ENCODE measurements around the gene MUS81.

The MUS81 gene

DNA sequence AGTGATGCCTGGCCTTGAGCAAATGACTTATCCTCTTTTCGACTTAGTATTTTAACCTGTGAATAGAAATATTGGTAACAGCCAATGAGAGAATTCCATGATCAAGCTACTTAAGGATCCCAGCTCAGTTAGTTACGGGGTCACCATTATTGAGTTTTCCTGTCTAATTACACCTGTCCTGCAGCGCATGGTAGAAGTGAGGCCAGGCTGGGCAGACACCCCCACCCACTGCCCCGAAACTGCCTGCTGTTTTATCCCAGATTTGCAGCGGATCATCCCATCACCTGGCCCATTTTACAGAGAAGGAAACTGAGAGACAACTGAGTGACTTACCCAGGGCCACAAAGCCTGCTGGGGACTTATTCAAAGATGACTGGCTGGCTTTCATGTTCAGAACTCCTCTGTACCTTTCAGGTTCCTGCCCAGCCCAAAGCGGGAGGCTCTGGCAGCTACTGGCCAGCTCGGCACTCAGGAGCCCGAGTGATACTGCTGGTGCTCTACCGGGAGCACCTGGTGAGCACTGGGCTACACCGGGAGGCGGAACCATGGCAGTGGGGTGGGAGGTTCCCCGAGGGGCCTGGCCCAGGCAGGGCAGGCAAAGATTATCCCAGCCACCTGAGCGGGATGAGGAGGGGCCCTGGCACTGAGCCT is 1.4 kb downstream of the MUS81 start:
- no peak for DNase-seq (ENCODE audit: low read depth in 2 of 2)

DNA sequence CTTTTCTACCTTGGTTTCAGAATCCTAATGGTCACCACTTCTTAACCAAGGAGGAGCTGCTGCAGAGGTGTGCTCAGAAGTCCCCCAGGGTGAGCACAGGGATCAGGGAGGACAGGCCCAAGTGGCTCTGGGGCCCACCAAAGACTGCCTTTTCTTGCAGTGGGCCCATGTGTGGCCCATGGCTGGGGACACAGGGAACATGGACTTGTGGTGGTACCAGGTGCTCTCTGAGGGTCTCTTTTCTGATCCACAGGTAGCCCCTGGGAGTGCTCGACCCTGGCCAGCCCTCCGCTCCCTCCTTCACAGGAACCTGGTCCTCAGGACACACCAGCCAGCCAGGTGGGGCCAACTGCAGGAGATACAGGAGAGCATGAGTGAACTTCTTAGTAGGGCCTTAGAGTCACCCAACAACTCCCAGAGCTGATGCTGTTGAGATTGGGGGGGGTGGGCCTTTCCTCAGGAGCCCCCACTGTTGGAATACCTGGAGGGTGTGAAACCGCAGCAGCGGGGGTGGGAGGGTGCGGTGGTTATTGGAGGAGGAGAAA is 2.0 kb downstream of the MUS81 start:
- DNase-seq (ENCODE audit: low read depth in 2 of 2), result no peak

DNA sequence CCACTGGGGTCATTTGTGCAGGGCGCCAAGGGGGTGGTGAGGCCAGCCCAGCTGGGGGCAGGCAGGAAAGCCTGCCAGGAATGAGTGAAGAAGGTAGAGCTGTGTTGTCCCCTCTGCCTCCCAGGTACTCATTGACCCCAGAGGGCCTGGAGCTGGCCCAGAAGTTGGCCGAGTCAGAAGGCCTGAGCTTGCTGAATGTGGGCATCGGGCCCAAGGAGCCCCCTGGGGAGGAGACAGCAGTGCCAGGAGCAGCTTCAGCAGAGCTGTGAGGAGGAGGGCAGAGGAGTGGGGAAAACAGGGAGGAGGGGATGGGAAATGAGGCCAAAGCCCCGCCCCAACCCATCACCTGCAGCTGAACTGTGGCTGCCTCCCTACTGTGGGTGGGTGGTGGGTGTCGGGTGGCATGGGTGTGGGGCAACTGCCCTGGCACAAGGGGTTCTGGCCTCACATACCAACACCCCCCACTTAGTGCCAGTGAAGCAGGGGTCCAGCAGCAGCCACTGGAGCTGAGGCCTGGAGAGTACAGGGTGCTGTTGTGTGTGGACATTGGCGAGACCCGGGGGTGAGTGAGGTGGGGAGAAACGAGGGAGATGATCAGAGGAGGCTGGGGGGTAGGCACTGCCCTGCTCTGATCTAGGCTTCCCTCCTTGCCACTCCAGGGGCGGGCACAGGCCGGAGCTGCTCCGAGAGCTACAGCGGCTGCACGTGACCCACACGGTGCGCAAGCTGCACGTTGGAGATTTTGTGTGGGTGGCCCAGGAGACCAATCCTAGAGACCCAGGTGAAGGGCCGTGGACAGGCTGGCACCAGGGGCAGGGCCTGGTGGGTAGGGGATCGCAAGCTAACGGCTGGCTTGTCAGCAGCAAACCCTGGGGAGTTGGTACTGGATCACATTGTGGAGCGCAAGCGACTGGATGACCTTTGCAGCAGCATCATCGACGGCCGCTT is 3.0 kb downstream of the MUS81 start:
- no peak for DNase-seq (ENCODE audit: low read depth in 2 of 2)

DNA sequence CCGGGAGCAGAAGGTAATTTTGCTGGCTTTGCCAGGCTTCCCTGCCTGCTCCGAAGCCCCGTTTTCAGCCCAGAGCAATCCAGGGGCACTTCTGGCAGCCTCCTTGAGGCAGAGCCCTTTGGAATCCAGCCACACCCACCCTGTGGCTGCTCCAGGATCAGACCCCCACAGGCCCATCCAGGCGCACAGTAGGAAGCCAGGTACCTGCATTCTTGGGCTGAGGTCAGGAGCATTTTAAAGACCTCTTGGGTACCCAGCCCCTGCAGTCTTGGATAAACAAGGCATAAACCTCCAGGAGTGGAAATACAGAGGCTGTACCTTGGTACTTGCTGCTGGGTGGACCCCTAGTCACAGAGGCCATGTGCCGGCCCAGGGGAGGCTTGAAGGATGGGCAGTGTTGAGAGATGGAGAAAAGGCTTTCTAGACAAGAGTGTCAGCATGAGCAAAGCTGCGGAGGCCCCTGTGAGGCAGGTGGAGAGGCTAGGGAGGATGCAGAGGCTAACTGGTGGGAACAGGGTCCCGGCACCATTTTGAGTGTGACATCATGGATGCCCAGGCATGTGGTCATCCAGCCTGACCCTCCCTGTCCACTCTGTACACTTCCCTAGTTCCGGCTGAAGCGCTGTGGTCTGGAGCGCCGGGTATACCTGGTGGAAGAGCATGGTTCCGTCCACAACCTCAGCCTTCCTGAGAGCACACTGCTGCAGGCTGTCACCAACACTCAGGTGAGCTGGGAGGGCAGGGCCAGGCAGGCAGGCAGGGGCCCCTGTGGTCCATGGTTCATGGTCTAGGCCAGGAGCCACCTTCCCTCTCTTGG is 3.9 kb downstream of the MUS81 start:
- DNase-seq (ENCODE audit: low read depth in 2 of 2), result no peak

DNA sequence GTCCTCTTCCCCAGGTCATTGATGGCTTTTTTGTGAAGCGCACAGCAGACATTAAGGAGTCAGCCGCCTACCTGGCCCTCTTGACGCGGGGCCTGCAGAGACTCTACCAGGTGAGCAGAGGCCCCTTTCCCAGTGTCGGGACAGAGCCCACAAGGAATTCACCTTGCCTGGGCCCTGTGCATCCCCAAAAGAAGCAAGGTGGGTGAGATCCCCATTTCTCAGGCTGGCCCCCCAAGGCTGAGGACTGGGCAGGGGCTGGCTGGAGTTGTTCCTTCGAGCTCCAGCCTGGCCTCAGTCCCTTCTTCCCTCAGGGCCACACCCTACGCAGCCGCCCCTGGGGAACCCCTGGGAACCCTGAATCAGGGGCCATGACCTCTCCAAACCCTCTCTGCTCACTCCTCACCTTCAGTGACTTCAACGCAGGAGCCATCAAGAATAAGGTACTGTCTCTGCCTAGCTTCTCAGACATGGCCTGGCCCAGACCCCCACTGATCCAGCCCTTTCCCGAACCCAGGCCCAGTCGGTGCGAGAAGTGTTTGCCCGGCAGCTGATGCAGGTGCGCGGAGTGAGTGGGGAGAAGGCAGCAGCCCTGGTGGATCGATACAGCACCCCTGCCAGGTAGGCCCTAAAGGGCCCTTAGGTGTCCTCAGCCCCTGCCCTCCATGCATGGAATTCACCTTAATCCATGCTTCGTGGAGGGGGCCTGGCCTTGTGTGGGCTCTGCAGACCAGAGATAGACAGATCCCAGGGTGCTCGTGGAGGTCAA is 4.7 kb downstream of the MUS81 start:
- no peak for DNase-seq (ENCODE audit: low read depth in 2 of 2)

DNA sequence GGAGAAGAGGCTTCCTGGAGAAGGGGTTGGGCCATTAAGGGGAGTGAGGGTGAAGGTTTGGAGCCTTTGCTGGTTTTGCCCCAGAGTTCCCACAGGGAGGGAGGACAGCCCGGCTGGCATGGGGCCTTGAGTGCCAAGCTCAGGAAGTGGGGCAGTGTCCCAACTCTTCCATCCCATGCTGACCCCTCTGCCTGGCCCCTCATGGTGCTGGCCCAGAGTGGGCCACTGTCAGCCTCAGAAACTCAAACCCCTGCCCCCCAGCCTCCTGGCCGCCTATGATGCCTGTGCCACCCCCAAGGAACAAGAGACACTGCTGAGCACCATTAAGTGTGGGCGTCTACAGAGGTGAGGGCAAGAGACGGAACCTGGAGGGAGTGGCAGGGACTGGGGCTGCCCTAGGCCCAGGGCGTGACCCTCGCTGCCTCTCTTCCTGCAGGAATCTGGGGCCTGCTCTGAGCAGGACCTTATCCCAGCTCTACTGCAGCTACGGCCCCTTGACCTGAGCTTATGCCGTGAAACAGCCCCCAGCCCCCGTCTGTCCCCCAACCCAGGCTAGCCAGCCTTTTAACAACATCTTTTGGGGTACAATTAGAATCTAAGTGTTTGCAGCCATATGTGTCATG is 5.4 kb downstream of the MUS81 start:
- DNase-seq (ENCODE audit: low read depth in 2 of 2), result no peak

DNA sequence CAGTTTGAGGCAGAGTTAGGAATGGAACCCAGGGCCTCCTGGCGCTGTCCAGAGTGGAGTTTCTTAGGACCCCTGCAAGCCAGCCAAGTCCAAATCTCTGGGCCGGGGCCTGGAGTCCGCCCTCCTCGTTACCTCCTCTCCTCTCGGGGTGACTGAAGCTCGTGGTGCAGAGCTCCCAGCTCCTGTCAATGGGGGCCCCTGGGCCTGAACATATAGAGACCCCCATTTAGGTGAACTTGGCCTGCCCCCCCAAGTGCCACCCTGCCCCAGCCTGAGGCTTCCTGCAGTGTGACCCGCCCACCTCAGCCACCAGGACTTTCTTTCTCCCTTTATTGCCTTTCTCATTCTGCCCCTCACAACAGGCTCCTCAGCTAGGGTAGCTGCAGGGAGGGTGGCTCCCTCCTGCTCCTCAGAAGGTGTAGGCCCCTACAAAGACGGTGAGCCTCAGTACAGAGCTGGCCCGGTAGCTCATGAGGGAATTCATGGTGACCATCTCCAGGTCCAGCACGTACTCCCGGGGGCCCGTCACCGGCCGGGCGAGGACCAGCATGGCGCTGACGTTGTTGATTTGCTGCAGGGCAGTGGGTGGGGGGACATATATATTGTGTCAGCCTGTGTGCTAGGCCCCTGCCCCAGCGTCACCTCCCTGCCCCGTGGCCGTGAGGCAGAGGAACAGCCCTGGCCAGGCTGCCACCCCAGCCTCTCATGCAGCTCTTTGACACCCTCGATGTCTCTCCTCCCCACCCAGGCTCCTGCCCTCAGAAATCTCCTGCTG is 6.5 kb downstream of the MUS81 start:
- DNase-seq (ENCODE audit: low read depth in 2 of 2), result no peak

DNA sequence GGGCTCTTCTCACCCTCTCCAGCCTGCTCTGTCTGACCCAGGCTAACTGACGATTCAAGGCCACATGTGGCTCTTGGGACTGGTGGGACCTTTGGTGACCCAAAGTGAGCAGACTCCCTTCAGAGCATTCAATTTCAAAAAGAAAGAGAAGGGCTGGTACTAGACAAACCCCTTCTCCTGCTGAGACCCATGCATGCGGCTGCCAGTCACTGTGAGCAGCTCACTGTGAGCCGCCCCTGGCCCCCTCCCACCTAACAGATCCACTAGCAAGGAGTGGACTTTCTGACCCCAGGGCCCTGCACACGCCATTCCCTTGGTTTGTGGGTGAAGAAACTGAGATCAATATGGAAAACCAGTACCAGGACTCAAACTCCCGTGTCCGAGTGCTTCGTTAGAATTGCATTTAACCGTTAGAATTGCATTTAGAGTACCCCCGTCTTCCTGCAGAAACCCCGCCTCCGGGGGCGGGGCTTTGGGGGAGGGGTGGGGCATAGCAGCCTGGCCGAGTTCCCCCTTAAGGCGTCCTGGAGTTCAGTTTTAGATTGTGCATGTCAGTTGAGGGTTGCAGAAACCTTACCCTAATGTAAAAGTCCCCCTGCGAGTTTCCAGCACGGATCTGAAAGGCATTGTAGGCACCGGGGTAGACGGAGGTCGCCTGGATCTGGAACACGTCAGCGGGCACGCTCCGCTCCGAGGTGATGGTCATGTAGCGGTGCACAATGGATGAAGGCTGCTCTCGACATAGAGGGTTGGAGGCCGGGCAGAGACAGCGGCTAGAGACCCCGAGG is 7.2 kb downstream of the MUS81 start:
- no peak for DNase-seq (ENCODE audit: low read depth in 2 of 2)

DNA sequence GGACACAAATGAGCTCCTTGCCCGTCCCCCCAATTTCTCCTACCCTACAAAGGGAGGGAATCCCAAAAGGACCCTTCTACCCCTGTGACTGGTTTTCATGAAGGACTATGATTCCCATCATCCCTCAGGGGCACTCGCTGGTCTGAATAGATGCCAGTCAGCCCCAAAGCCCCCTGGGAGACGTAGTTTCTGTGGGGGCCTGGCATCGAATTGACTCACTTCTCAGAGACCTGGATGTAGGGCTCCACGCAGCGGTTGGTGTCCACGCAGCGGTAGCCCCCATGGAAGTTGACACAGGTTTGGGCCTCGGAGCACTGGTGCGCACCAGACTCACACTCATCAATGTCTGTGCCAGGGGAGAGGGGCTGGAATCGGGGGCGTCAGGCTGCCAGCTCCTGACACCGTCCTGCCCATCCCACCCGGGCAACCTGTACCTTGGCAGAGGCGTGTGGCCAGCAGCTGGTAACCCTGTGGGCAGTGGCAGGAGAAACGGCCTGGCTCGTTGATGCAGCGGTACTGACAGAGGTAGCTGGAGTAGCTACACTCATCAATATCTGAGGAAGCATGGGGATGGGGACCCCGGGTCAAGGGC is 7.9 kb downstream of the MUS81 start:
- DNase-seq (ENCODE audit: low read depth in 2 of 2), result no peak

DNA sequence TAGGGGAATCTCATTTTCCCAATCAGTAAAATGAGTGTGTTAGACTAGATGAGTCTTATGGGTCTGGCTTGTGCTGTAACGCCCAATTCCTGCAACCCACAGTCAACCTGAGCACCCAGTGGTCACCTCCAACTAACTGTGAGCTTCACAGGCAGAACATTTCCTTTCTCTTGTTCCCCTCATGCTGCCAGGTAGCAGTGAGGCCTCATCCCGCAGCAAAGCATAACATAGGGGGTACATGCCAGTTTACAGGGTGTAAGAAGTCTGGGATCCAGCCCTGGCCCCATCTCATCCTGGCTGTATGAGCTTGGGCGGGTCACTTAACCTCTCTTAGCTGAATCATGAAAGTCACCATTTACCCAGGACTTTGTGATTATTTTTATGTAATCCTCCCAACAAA is 8.7 kb downstream of the MUS81 start:
- no peak for DNase-seq (ENCODE audit: low read depth in 2 of 2)

DNA sequence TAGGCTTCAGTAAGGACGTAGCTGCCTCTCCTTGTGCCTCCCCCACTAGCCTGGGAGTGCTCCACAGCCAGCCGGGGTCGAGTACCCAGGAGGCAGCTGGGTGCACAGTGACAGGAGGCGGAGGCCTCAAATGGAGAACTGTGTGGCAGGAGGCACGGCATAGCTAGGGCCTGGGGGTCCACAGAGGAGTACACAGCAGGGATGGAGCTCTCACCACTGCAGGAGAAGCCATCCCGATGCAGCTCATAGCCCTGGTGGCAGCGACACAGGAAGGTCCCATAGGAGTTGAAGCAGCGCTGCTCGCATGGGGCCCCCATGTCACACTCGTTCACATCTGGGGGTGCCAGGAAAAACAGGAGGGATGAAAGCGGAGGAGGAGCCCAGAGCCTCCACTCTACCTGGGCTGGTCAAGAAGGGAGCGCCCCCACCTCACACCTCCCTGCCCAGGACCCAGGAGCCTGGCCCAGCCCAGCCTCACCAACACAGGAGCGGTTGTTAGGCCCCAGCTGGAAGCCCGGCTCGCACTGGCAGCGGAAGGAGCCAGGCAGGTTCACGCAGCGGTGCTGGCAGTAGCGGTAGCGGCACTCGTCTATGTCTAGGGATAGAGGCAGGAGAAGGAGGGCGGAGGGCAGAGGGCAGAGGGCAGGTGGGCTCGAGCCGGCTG is 9.5 kb downstream of the MUS81 start:
- DNase-seq (ENCODE audit: low read depth in 2 of 2), result no peak

DNA sequence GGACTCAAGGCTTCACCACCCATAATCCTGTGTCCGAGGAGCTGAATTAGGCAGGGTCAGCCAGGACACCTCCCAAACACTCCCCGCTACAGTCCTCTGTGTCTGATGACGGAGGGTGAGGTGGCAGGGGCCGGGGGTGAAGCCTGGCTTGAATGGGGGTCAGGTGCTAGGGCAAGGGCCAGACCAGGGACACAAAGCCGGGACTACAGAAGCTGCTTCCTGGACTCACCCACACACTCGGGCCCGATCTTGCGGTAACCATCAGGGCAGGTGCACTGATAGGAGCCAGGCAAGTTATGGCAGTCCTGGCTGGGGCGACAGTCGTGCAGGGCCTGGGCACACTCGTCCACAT is 10.1 kb downstream of the MUS81 start:
- no peak for DNase-seq (ENCODE audit: low read depth in 2 of 2)

DNA sequence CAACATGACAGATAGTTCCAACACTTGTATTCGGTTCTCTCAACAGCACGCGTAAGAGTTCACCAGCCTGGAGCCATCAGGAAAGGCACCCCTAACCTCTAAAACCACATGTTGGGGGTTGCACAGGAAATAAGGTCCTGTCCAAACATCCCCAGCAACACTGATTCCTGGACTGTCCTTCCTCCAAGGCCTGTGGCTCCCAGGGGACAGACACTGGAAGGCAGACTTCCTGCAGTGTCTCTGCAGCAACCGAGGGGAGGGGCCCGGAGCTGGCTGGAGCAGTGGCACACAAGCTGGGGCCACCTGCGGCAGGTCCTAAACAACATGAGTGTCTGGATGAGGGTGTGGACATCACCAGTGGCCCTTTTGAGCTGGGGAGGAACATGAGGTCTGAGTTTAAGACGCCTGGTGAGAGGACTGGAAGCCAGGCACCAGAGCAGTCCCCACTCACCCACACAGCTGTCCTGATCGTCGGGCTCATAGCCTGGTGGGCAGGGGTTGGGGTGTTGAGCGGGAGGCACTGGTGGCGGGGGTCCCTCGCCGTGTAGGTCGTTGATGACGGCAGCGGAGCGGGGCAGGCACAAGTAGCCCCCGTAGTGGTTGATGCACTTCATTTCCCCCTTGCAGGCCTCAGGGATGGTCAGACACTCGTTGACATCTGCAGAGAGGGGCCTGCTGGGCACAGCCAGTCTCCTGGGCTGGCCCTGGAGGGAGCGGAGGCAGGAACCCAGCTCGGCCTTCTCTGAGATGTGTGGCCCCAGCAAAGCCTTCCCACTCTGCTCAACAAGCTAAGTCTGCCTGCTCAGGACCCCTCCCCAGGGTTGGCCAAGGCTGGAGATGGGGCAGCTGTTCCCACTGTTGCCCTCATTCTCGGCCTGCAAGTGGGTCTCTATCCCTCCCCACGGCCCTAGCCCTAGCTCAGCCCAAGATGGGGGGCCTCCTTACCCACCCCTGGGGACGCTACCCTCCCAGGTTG is 10.8 kb downstream of the MUS81 start:
- DNase-seq (ENCODE audit: low read depth in 2 of 2), result no peak

DNA sequence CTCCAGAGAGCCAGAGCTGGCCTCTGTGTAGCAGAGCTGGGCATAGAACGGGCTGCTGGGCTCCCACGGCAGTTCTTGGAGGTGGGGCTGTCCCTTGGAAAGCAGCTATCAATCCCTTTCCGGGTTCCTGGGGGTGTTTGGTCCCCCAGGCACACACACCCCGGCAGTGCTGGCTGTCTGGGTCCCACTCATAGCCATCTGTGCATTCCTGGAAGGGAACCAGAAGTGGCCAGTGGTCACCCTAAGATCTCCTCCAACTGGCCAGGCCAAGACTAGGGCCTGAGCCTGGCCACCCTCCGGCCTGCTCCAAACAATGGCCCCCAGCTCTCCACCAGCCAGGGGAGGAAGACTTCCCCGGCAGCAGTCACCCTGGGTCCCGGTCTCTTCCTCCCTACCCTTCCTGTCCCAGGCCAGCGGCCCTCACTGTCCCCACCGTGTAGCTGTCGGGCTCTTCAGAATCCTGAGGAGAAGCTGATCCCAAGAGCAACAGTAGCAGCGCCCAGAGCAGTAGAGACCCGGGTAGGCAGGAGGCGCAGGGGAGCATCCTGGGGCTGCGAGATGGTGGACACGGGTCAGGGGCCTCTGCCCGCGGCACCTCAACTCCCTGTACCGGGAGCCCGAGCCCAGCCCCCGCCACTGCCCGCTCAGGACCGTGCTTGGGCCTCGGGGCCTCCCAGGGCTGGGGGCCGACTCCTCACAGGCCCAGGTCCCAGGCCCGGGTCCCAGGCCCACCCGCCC is 11.7 kb downstream of the MUS81 start:
- DNase-seq (ENCODE audit: low read depth in 2 of 2), result no peak

DNA sequence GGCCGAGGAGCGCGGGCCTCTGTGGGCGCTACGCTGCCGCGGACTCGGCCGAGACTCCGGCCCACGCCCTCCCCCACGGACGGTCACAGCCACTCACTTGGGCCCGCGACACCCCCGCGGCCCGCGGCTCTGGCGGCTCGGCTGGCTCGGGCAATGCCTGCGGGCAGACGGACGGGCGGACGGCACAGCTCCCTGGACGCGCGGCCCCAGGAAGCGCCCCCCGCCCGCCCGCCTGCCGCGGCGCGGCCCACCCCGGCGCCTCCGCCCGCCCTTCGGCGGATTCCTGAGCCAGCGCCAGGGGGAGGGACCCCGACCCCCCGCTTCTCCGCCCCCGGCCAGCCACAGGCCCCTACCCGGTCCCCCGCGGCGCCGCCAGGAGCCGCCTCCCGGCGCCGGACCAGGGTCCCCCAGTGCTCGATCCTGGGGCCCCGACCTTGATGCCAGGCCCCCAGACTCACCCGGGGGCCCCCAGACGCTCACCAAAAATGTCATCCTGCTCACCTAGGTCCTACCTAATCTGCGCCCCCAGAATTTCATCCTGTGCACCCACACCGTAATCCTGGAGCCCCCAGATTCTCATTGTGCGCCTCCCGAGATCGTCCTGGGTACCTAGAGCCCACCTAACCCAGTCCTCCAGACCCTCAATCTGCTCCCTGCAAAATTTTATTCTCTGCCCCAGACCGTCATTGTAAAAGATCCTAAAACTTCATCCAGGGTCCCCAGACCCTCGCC is 12.5 kb downstream of the MUS81 start, which contains the start of gene EFEMP2:
TSS of gene EFEMP2 (minus strand) at position 215 of the 732 bp plus-strand sequence. CDS start 446 bp downstream, outside the sequence.
- DNase-seq (ENCODE audit: low read depth in 2 of 2), result no peak
